H9 (cell line): ENCODE data around the gene MRAS. TPM values are rescaled to one million over a fixed set of nuclear protein-coding genes. Genes with fewer than 3 reads are reported as not detected.

Source experiments
- DNase-seq: peaks from one replicate; pipeline ENCODE4 v3.0.0-alpha.2; 2017
- H2AFZ ChIP-seq: one replicate; pipeline ENCODE4 v1.6.1; 2013; ENCODE audit warnings: mild to moderate bottlenecking, low read length, control low read depth, moderate library complexity
- H2AK5ac ChIP-seq: 2 replicates; pipeline ENCODE4 v1.6.1; 2013; ENCODE audit warnings: low read length, control low read depth, mixed read lengths; ENCODE audit not compliant: insufficient read length
- H2BK120ac ChIP-seq: one replicate; pipeline ENCODE4 v1.6.1; 2013; ENCODE audit warnings: low read depth, mild to moderate bottlenecking, low read length, control low read depth, inconsistent platforms; ENCODE audit not compliant: poor library complexity, severe bottlenecking
- H2BK12ac ChIP-seq: 2 replicates; pipeline ENCODE4 v1.6.1; 2013; ENCODE audit warnings: low read length, control low read depth, mixed read lengths, low read depth; ENCODE audit not compliant: insufficient read length
- H2BK15ac ChIP-seq: 2 replicates; pipeline ENCODE4 v1.6.1; 2013; ENCODE audit warnings: low read depth, low read length, control low read depth
- H2BK20ac ChIP-seq: one replicate; pipeline ENCODE4 v1.6.1; 2013; ENCODE audit warnings: low read depth, mild to moderate bottlenecking, low read length, control low read depth, inconsistent platforms; ENCODE audit not compliant: poor library complexity, severe bottlenecking
- H2BK5ac ChIP-seq: 2 replicates; pipeline ENCODE4 v1.6.1; 2013; ENCODE audit warnings: low read length, control low read depth, mixed read lengths; ENCODE audit not compliant: insufficient read length
- H3K14ac ChIP-seq: 2 replicates; pipeline ENCODE4 v1.6.1; 2013; ENCODE audit warnings: low read length, control low read depth; ENCODE audit not compliant: insufficient read depth
- H3K18ac ChIP-seq: 2 replicates; pipeline ENCODE4 v1.6.1; 2013; ENCODE audit warnings: low read depth, mild to moderate bottlenecking, mixed read lengths, low read length, control low read depth; ENCODE audit not compliant: insufficient read length
- H3K23ac ChIP-seq: 2 replicates; pipeline ENCODE4 v1.6.1; 2013; ENCODE audit warnings: low read length, control low read depth, mixed read lengths, low read depth; ENCODE audit not compliant: insufficient read length
- H3K23me2 ChIP-seq: 2 replicates; pipeline ENCODE4 v1.6.1; 2013; ENCODE audit warnings: low read depth, mild to moderate bottlenecking, mixed read lengths, low read length, control low read depth; ENCODE audit not compliant: insufficient read length, poor library complexity, severe bottlenecking
- H3K27ac ChIP-seq: 2 replicates; pipeline ENCODE4 v1.5.1; 2013; ENCODE audit warnings: low read length, control low read depth, mixed read lengths, low read depth; ENCODE audit not compliant: insufficient read length
- H3K27me3 ChIP-seq: 2 replicates; pipeline ENCODE4 v1.6.1; 2013; ENCODE audit warnings: low read length, control low read depth, inconsistent platforms; ENCODE audit not compliant: insufficient read depth
- H3K4ac ChIP-seq: 2 replicates; pipeline ENCODE4 v1.6.1; 2013; ENCODE audit warnings: low read depth, mild to moderate bottlenecking, control low read depth, inconsistent platforms, low read length, moderate library complexity
- H3K4me1 ChIP-seq: 2 replicates; pipeline ENCODE4 v1.6.1; 2013; ENCODE audit warnings: low read length, control low read depth, inconsistent platforms; ENCODE audit not compliant: insufficient read depth
- H3K4me2 ChIP-seq: 2 replicates; pipeline ENCODE4 v1.6.1; 2013; ENCODE audit warnings: low read length, control low read depth, mixed read lengths; ENCODE audit not compliant: insufficient read length, insufficient read depth
- H3K56ac ChIP-seq: 2 replicates; pipeline ENCODE4 v1.6.1; 2013; ENCODE audit warnings: low read depth, mild to moderate bottlenecking, mixed read lengths, low read length, control low read depth; ENCODE audit not compliant: insufficient read length
- H3K79me1 ChIP-seq: 2 replicates; pipeline ENCODE4 v1.6.1; 2013; ENCODE audit warnings: low read depth, mild to moderate bottlenecking, moderate library complexity, low read length, control low read depth, inconsistent platforms; ENCODE audit not compliant: insufficient read depth, poor library complexity, severe bottlenecking
- H3K79me2 ChIP-seq: 2 replicates; pipeline ENCODE4 v1.6.1; 2013; ENCODE audit warnings: low read length, control low read depth, inconsistent platforms; ENCODE audit not compliant: insufficient read depth
- H3K9ac ChIP-seq: 2 replicates; pipeline ENCODE4 v1.6.1; 2013; ENCODE audit warnings: low read length, control low read depth, mixed read lengths; ENCODE audit not compliant: insufficient read length; ENCODE audit errors: extremely low read depth
- H3K9me3 ChIP-seq: one replicate; pipeline ENCODE4 v1.6.1; 2013; ENCODE audit warnings: low read depth, low read length, inconsistent platforms; ENCODE audit not compliant: control insufficient read depth
- H3T11ph ChIP-seq: one replicate; pipeline ENCODE4 v1.6.1; 2013; ENCODE audit warnings: mild to moderate bottlenecking, low read length, control low read depth, inconsistent platforms
- H4K20me1 ChIP-seq: one replicate; pipeline ENCODE4 v1.6.1; 2013; ENCODE audit not compliant: control insufficient read depth, insufficient read length, insufficient read depth
- H4K5ac ChIP-seq: 2 replicates; pipeline ENCODE4 v1.6.1; 2013; ENCODE audit warnings: low read depth, mild to moderate bottlenecking, mixed read lengths, low read length, control low read depth; ENCODE audit not compliant: insufficient read length
- H4K8ac ChIP-seq: replicated peaks from 2 replicates; pipeline ENCODE4 v1.6.1; 2013; ENCODE audit warnings: low read length, control low read depth, mixed read lengths, low read depth; ENCODE audit not compliant: insufficient read length
- H4K91ac ChIP-seq: 2 replicates; pipeline ENCODE4 v1.6.1; 2013; ENCODE audit warnings: low read depth, mild to moderate bottlenecking, moderate library complexity, mixed read lengths, low read length, control low read depth; ENCODE audit not compliant: insufficient read length
- H3K27ac Mint-ChIP-seq, 3 experiments: 2 replicates in 2 of 3; 3 replicates in 1 of 3; pipeline ENCODE4 v1.8.0; 2020 to 2021; ENCODE audit warnings: mixed read lengths in 3 of 3, mild to moderate bottlenecking in 1 of 3, moderate library complexity in 1 of 3
- H3K27me3 Mint-ChIP-seq: 2 replicates; pipeline ENCODE4 v1.8.0; 2021; ENCODE audit warnings: low read depth, mild to moderate bottlenecking, moderate library complexity, mixed read lengths
- H3K36me3 Mint-ChIP-seq, 3 experiments: 2 replicates in 2 of 3; 3 replicates in 1 of 3; pipeline ENCODE4 v1.8.0; 2020 to 2021; ENCODE audit warnings: low read depth in 3 of 3, mixed read lengths in 3 of 3; ENCODE audit not compliant: insufficient read depth in 1 of 3
- H3K4me1 Mint-ChIP-seq, 2 experiments: 2 replicates each; pipeline ENCODE4 v1.8.0; 2020; ENCODE audit warnings: mixed read lengths in 2 of 2
- H3K4me3 Mint-ChIP-seq, 2 experiments: 2 replicates in 1 of 2; 3 replicates in 1 of 2; pipeline ENCODE4 v1.8.0; 2020 to 2021; ENCODE audit warnings: mild to moderate bottlenecking in 2 of 2, mixed read lengths in 2 of 2, moderate library complexity in 1 of 2
- H3K9me3 Mint-ChIP-seq, 2 experiments: 2 replicates in 1 of 2; 3 replicates in 1 of 2; pipeline ENCODE4 v1.8.0; 2020; ENCODE audit warnings: mild to moderate bottlenecking in 2 of 2, mixed read lengths in 2 of 2, moderate library complexity in 1 of 2
- CTCF ChIP-seq: fragments of 200-600 bp; sonication (generic); conservative IDR thresholded peaks from 3 replicates; pipeline ENCODE4 v1.8.0; 2021; ENCODE audit warnings: antibody characterized with exemption, mild to moderate bottlenecking
- total RNA-seq: library from RNA; stranded (reverse); gene quantifications from 2 replicates; pipeline ENCODE4 v1.2.1, GENCODE V29; 2021

Gene MRAS
- total RNA-seq, 1 experiment from 2014 or later: 10.9 TPM

GRCh38 chr3:138325990-138326389, 22.4 kb upstream of the MRAS start:
- Mint-ChIP-seq H3K9me3 (no peaks in the 10 kb centered on the region), H3K4me3 (no peak overlapping the region), H3K27me3 (peaks cover 10% of the 10 kb centered on the region), H3K27ac (no peak overlapping the region), H3K36me3 (no peaks in the 10 kb centered on the region), H3K4me1 (peaks cover 23 to 26% of the 10 kb centered on the region in 2 experiments)
- no peak overlapping the region for H4K5ac ChIP-seq
- no peak overlapping the region for H3T11ph ChIP-seq
- no peak overlapping the region for H4K91ac ChIP-seq
- H4K8ac ChIP-seq: no peak overlapping the region
- H2AK5ac ChIP-seq: no peak overlapping the region
- H3K23me2 ChIP-seq: peaks cover 7% of the 10 kb centered on the region
- no peak overlapping the region for H2BK20ac ChIP-seq
- no peak overlapping the region for H3K56ac ChIP-seq
- H2BK120ac ChIP-seq: no peak overlapping the region
- no peak overlapping the region for H2BK12ac ChIP-seq
- TF ChIP-seq CTCF: no peak
- H3K27ac ChIP-seq: no peak overlapping the region
- H3K23ac ChIP-seq: no peak overlapping the region
- no peak for DNase-seq
- no peak overlapping the region for H3K18ac ChIP-seq
- H3K14ac ChIP-seq: no peak overlapping the region
- peaks cover 4% of the 10 kb centered on the region for H3K4me1 ChIP-seq
- H3K4me2 ChIP-seq: no peak overlapping the region
- H4K20me1 ChIP-seq: no peaks in the 10 kb centered on the region
- no peak overlapping the region for H3K4ac ChIP-seq
- H2BK15ac ChIP-seq: no peak overlapping the region
- no peaks in the 10 kb centered on the region for H3K79me2 ChIP-seq
- H3K79me1 ChIP-seq: no peaks in the 10 kb centered on the region
- H2BK5ac ChIP-seq: no peak overlapping the region
- H3K9ac ChIP-seq: no peak overlapping the region
- H3K9me3 ChIP-seq: no peaks in the 10 kb centered on the region
- H2AFZ ChIP-seq: no peak overlapping the region
- no peaks in the 10 kb centered on the region for H3K27me3 ChIP-seq
